Effector memory CD8-positive, alpha-beta T cell (primary cell): ENCODE results near the gene HECW1.
"Not testable (repeated sequence)": the region's sequence is repeated elsewhere in the genome, so short reads cannot be mapped to it uniquely, and the experiment has no call there.

ENCODE experiments used
- ATAC-seq: fragments of 150-1000 bp; cut with Tn5 transposase; replicated peaks from 2 replicates; pipeline ENCODE4 v1.10.0; 2021; ENCODE audit warnings: mild to moderate bottlenecking, moderate library complexity
- DNase-seq, 3 experiments: peaks; one replicate each; pipeline ENCODE4 v3.0.0; 2021
- H3K27ac Mint-ChIP-seq, 2 donors: one replicate each; pipeline ENCODE4 v1.8.0; 2022; ENCODE audit warnings: mild to moderate bottlenecking in 2 of 2, mixed read lengths in 2 of 2, moderate library complexity in 2 of 2
- H3K27me3 Mint-ChIP-seq, 2 donors: one replicate each; pipeline ENCODE4 v1.8.0; 2022; ENCODE audit warnings: mixed read lengths in 2 of 2
- H3K36me3 Mint-ChIP-seq: one replicate; pipeline ENCODE4 v1.8.0; 2022; ENCODE audit warnings: mild to moderate bottlenecking, moderate library complexity, mixed read lengths; ENCODE audit not compliant: insufficient read depth
- H3K4me1 Mint-ChIP-seq, 2 donors: one replicate each; pipeline ENCODE4 v1.8.0; 2022; ENCODE audit warnings: low read depth in 2 of 2, mixed read lengths in 2 of 2
- H3K4me3 Mint-ChIP-seq, 2 donors: one replicate each; pipeline ENCODE4 v1.8.0; 2022; ENCODE audit warnings: mild to moderate bottlenecking in 2 of 2, mixed read lengths in 2 of 2, moderate library complexity in 2 of 2
- H3K9me3 Mint-ChIP-seq, 2 donors: one replicate each; pipeline ENCODE4 v1.8.0; 2022; ENCODE audit warnings: mixed read lengths in 2 of 2

Gene HECW1

GRCh38 chr7:43469051-43469450 is 356.6 kb downstream of the HECW1 start:
- no peak overlapping the region for H3K27ac Mint-ChIP-seq
- DNase-seq (no peak), ATAC-seq (no peak)
- H3K36me3 Mint-ChIP-seq, result no peaks in the 10 kb centered on the region
- H3K27me3 Mint-ChIP-seq, result peaks cover 0 to 27% of the 10 kb centered on the region in 2 donors
- H3K4me3 Mint-ChIP-seq, result no peak overlapping the region
- H3K4me1 Mint-ChIP-seq, result peaks cover 1 to 6% of the 10 kb centered on the region in 2 donors
- no peaks in the 10 kb centered on the region for H3K9me3 Mint-ChIP-seq

- Mint-ChIP-seq H3K36me3 (no peaks in the 10 kb centered on the region), H3K4me3 (no peak overlapping the region), H3K27me3 (peaks cover 0 to 25% of the 10 kb centered on the region in 2 donors), H3K4me1 (peaks cover 1 to 6% of the 10 kb centered on the region in 2 donors), H3K27ac (no peak overlapping the region), H3K9me3 (no peaks in the 10 kb centered on the region)
- no peak for DNase-seq
- no peak for ATAC-seq
Observed at GRCh38 chr7:43470110-43470509, 357.7 kb downstream of the HECW1 start.

- Mint-ChIP-seq H3K27ac (no peak overlapping the region), H3K4me1 (peaks cover 2 to 4% of the 10 kb centered on the region in 2 donors), H3K27me3 (no peaks in the 10 kb centered on the region), H3K9me3 (no peaks in the 10 kb centered on the region), H3K36me3 (no peaks in the 10 kb centered on the region), H3K4me3 (no peak overlapping the region)
- ATAC-seq (no peak), DNase-seq (no peak)
Observed at GRCh38 chr7:43475983-43476382, 363.5 kb downstream of the HECW1 start.

- Mint-ChIP-seq H3K4me3 (no peak overlapping the region), H3K36me3 (no peaks in the 10 kb centered on the region), H3K9me3 (no peaks in the 10 kb centered on the region), H3K27me3 (no peaks in the 10 kb centered on the region), H3K27ac (no peak overlapping the region), H3K4me1 (peaks cover 2 to 4% of the 10 kb centered on the region in 2 donors)
- ATAC-seq (no peak), DNase-seq (no peak)
Observed at GRCh38 chr7:43476896-43477295, 364.4 kb downstream of the HECW1 start.

GRCh38 chr7:43479042-43479441 is 366.6 kb downstream of the HECW1 start:
- Mint-ChIP-seq H3K27ac (no peak overlapping the region), H3K4me3 (no peak overlapping the region), H3K4me1 (peaks cover 2 to 4% of the 10 kb centered on the region in 2 donors), H3K9me3 (no peaks in the 10 kb centered on the region), H3K27me3 (peaks cover 4 to 6% of the 10 kb centered on the region in 2 donors), H3K36me3 (no peaks in the 10 kb centered on the region)
- no peak for DNase-seq
- no peak for ATAC-seq

- peaks cover 4 to 6% of the 10 kb centered on the region in 2 donors for H3K27me3 Mint-ChIP-seq
- no peak for DNase-seq
- no peak for ATAC-seq
- no peak overlapping the region for H3K27ac Mint-ChIP-seq
- peaks cover 2 to 4% of the 10 kb centered on the region in 2 donors for H3K4me1 Mint-ChIP-seq
- no peaks in the 10 kb centered on the region for H3K36me3 Mint-ChIP-seq
- no peaks in the 10 kb centered on the region for H3K9me3 Mint-ChIP-seq
- H3K4me3 Mint-ChIP-seq, result no peak overlapping the region
Observed at GRCh38 chr7:43479543-43479942, 367.1 kb downstream of the HECW1 start.

- ATAC-seq, result no peak
- H3K9me3 Mint-ChIP-seq, result no peaks in the 10 kb centered on the region
- H3K4me1 Mint-ChIP-seq, result peaks cover 2 to 4% of the 10 kb centered on the region in 2 donors
- DNase-seq, result no peak
- H3K4me3 Mint-ChIP-seq, result no peak overlapping the region
- H3K36me3 Mint-ChIP-seq, result no peaks in the 10 kb centered on the region
- H3K27ac Mint-ChIP-seq, result no peak overlapping the region
- H3K27me3 Mint-ChIP-seq, result peaks cover 4 to 6% of the 10 kb centered on the region in 2 donors
Observed at GRCh38 chr7:43480581-43480980, 368.1 kb downstream of the HECW1 start.

- H3K9me3 Mint-ChIP-seq, result no peaks in the 10 kb centered on the region
Observed at GRCh38 chr7:43481902-43482678, 369.6 kb downstream of the HECW1 start.

GRCh38 chr7:43482679-43483252 is 370.3 kb downstream of the HECW1 start:
- Mint-ChIP-seq H3K36me3 (no peaks in the 10 kb centered on the region), H3K4me1 (no peaks in the 10 kb centered on the region), H3K4me3 (no peak overlapping the region), H3K9me3 (no peaks in the 10 kb centered on the region), H3K27ac (no peak overlapping the region), H3K27me3 (peaks cover 4 to 6% of the 10 kb centered on the region in 2 donors)
- ATAC-seq, result no peak
- DNase-seq, result no peak

More at GRCh38 chr7:43481902-43482678, 369.6 kb downstream of the HECW1 start:
- no peaks in the 10 kb centered on the region for H3K36me3 Mint-ChIP-seq
- no peak overlapping the region for H3K4me3 Mint-ChIP-seq
- H3K4me1 Mint-ChIP-seq, result peaks cover 2 to 4% of the 10 kb centered on the region in 2 donors
- DNase-seq (no peak), ATAC-seq (no peak)
- H3K27ac Mint-ChIP-seq, result no peak overlapping the region
- peaks cover 4 to 6% of the 10 kb centered on the region in 2 donors for H3K27me3 Mint-ChIP-seq

- Mint-ChIP-seq H3K4me1 (peaks cover 0 to 2% of the 10 kb centered on the region in 2 donors), H3K4me3 (no peak overlapping the region), H3K27me3 (peaks cover 4 to 6% of the 10 kb centered on the region in 2 donors), H3K36me3 (no peaks in the 10 kb centered on the region), H3K27ac (no peak overlapping the region), H3K9me3 (no peaks in the 10 kb centered on the region)
- no peak for DNase-seq
- ATAC-seq, result no peak
Observed at GRCh38 chr7:43484678-43485395, 372.4 kb downstream of the HECW1 start.

- H3K4me1 Mint-ChIP-seq, result peaks cover 0 to 2% of the 10 kb centered on the region in 2 donors
- H3K36me3 Mint-ChIP-seq, result no peaks in the 10 kb centered on the region
- H3K27me3 Mint-ChIP-seq, result peaks cover 4 to 6% of the 10 kb centered on the region in 2 donors
- H3K4me3 Mint-ChIP-seq, result no peak overlapping the region
- H3K9me3 Mint-ChIP-seq, result no peaks in the 10 kb centered on the region
- DNase-seq, result no peak
- ATAC-seq, result no peak
- no peak overlapping the region for H3K27ac Mint-ChIP-seq
Observed at GRCh38 chr7:43485580-43485979, 373.1 kb downstream of the HECW1 start.

- DNase-seq, ATAC-seq, H3K4me1 Mint-ChIP-seq, H3K27ac Mint-ChIP-seq, H3K27me3 Mint-ChIP-seq, H3K4me3 Mint-ChIP-seq, H3K36me3 Mint-ChIP-seq, H3K9me3 Mint-ChIP-seq: not testable (repeated sequence)
Observed at GRCh38 chr7:43486008-43486407, 373.6 kb downstream of the HECW1 start.

- Mint-ChIP-seq H3K27me3 (peaks cover 4 to 6% of the 10 kb centered on the region in 2 donors), H3K36me3 (no peaks in the 10 kb centered on the region), H3K27ac (no peak overlapping the region), H3K9me3 (no peaks in the 10 kb centered on the region), H3K4me1 (peaks cover 0 to 2% of the 10 kb centered on the region in 2 donors), H3K4me3 (no peak overlapping the region)
- ATAC-seq (no peak), DNase-seq (no peak)
Observed at GRCh38 chr7:43486634-43487033, 374.2 kb downstream of the HECW1 start.
